Panc1 (cell line): ENCODE measurements around the gene BEGAIN. TPM values are rescaled to one million over a fixed set of nuclear protein-coding genes. Genes with fewer than 3 reads are reported as not detected.

Source experiments
- ATAC-seq: fragments of 200-7000 bp; cut with Tn5 transposase; 2 replicates; pipeline ENCODE4 v1.9.1; 2020; ENCODE audit warnings: mild to moderate bottlenecking, moderate library complexity
- BruUV-seq: library from RNA; stranded (reverse); fragments of 400-500 nt; replicated peaks from 2 replicates; lab custom pipeline; 2021; lab: Mats Ljungman, UMichigan
- CTCF ChIA-PET: fragments of 300-600 bp; sonication (Branson Sonifier 250); formaldehyde crosslinking; loops from one replicate; lab custom pipeline; 2022; ENCODE audit warnings: antibody characterized with exemption; lab: Charles Lee
- POLR2A ChIA-PET: fragments of 300-600 bp; sonication (Branson Sonifier 250); formaldehyde crosslinking; loops from one replicate; lab custom pipeline; 2022; ENCODE audit warnings: antibody characterized with exemption; lab: Charles Lee
- DNase-seq: peaks from one replicate; pipeline ENCODE4 v3.0.0-alpha.2; 2010; ENCODE audit warnings: low read depth, low spot score
- H3K27ac ChIP-seq: 2 replicates; pipeline ENCODE4 v1.5.1; 2011; ENCODE audit warnings: mild to moderate bottlenecking, low read length, inconsistent platforms
- H3K27me3 ChIP-seq: fragments of 200-500 bp; sonication (Bioruptor generic); 2 replicates; pipeline ENCODE4 v1.6.0; 2014; ENCODE audit warnings: low read length, inconsistent platforms; ENCODE audit not compliant: control insufficient read depth, insufficient read depth
- H3K36me3 ChIP-seq: fragments of 200-500 bp; sonication (Bioruptor generic); 2 replicates; pipeline ENCODE4 v1.5.1; 2014; ENCODE audit warnings: inconsistent platforms, mild to moderate bottlenecking, low read length, moderate library complexity; ENCODE audit not compliant: control insufficient read depth, insufficient read depth
- H3K4me1 ChIP-seq: 2 replicates; pipeline ENCODE4 v1.5.1; 2011; ENCODE audit warnings: inconsistent platforms, mild to moderate bottlenecking, low read length, moderate library complexity; ENCODE audit not compliant: control insufficient read depth, insufficient read depth
- H3K4me3 ChIP-seq, 2 experiments: 2 replicates each; pipeline ENCODE4 v1.5.1; 2011 to 2012; ENCODE audit warnings: low read depth in 2 of 2, low read length in 2 of 2, mild to moderate bottlenecking in 2 of 2, inconsistent platforms in 1 of 2, moderate library complexity in 1 of 2
- H3K9me3 ChIP-seq: fragments of 200-500 bp; sonication (Bioruptor generic); 2 replicates; pipeline ENCODE4 v1.5.1; 2014; ENCODE audit warnings: low read depth, mild to moderate bottlenecking, inconsistent platforms, low read length, moderate library complexity; ENCODE audit not compliant: control insufficient read depth, insufficient read depth
- POLR2AphosphoS5 ChIP-seq: IDR thresholded peaks from 2 replicates; pipeline ENCODE4 v1.6.1; 2012; ENCODE audit warnings: mild to moderate bottlenecking, low read depth, low read length, moderate library complexity
- REST ChIP-seq, 2 experiments: IDR thresholded peaks; 2 replicates each; pipeline ENCODE4 v1.6.1; 2011 to 2012; ENCODE audit warnings: low read depth in 2 of 2, control low read depth in 1 of 2, low read length in 1 of 2, mild to moderate bottlenecking in 1 of 2, moderate library complexity in 1 of 2; ENCODE audit not compliant: insufficient read depth in 1 of 2
- SIN3A ChIP-seq: IDR thresholded peaks from 2 replicates; pipeline ENCODE4 v1.6.1; 2012; ENCODE audit warnings: low read depth, mild to moderate bottlenecking, low read length, moderate library complexity, borderline replicate concordance; ENCODE audit not compliant: insufficient read depth
- TCF7L2 ChIP-seq: IDR thresholded peaks from 2 replicates; pipeline ENCODE4 v1.6.1; 2011; ENCODE audit warnings: mild to moderate bottlenecking, low read depth, low read length, inconsistent platforms
- in situ Hi-C: cut with HindIII; loops from 2 replicates; pipeline ENCODE4 v1.10.0; 2016; ENCODE audit warnings: low sequenced_read_pairs, low pct_unique_long_range_greater_than_20kb
- intact Hi-C: fragments of 100-400 bp; cut with micrococcal nuclease; formaldehyde crosslinking; loops from one replicate; pipeline ENCODE4 v1.10.0; 2022; ENCODE audit not compliant: unreplicated experiment
- total RNA-seq: library from RNA; stranded (reverse); gene quantifications from one replicate; pipeline ENCODE4 v1.2.1, GENCODE V29; 2021; ENCODE audit not compliant: unreplicated experiment
- TF ChIP-seq, protein P1 (sequence below): fragments of 450-650 bp; IDR thresholded peaks from 2 replicates; pipeline ENCODE4 v1.5.1; 2017; ENCODE audit warnings: mild to moderate bottlenecking

Gene BEGAIN
- total RNA-seq, 1 experiment from 2014 or later: 26.5 TPM

DNA sequence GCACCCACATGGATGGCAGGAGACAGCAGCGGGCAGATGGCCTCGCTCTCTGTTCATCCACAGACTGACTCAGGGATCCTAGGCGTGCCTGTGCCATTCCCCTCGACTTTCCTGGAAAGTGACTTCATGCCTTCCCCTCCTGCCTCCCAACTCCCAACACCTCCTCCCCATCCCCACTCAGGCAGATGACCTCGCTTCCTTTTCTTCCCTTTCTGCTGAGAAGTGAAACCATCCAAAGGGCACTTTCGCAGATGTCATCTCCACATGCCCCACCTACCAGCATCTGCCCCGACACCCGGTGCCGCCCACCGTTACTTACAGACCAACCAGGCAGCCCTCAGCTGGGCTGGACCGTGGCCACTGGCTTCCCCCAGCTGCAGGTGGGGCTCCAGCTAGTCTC, 29.6 kb downstream of the BEGAIN start:
- DNase-seq: no peak
- ChIA-PET CTCF (interaction anchor here (1.2 kb wide), 1 partner anchor 88 kb away, joined by 3 read pairs; no protein-coding TSS in a partner anchor), POLR2A (no interaction called here)
- intact Hi-C loops: no loop called here
- no TSS peak for BruUV-seq
- no peak for ATAC-seq
- Histone ChIP-seq H3K9me3 (no peaks in the 10 kb centered on the region), H3K36me3 (no peaks in the 10 kb centered on the region), H3K4me3 (no peak overlapping the region), H3K27ac (no peak overlapping the region), H3K27me3 (no peaks in the 10 kb centered on the region), H3K4me1 (peaks cover 41% of the 10 kb centered on the region)
- TF ChIP-seq, protein P1, sequence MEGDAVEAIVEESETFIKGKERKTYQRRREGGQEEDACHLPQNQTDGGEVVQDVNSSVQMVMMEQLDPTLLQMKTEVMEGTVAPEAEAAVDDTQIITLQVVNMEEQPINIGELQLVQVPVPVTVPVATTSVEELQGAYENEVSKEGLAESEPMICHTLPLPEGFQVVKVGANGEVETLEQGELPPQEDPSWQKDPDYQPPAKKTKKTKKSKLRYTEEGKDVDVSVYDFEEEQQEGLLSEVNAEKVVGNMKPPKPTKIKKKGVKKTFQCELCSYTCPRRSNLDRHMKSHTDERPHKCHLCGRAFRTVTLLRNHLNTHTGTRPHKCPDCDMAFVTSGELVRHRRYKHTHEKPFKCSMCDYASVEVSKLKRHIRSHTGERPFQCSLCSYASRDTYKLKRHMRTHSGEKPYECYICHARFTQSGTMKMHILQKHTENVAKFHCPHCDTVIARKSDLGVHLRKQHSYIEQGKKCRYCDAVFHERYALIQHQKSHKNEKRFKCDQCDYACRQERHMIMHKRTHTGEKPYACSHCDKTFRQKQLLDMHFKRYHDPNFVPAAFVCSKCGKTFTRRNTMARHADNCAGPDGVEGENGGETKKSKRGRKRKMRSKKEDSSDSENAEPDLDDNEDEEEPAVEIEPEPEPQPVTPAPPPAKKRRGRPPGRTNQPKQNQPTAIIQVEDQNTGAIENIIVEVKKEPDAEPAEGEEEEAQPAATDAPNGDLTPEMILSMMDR: no peak
- no peak for TF ChIP-seq SIN3A
- TF ChIP-seq TCF7L2: no peak
- no peak for TF ChIP-seq POLR2AphosphoS5
- TF ChIP-seq REST (IDR thresholded peaks at IDR 0.05; ENCODE audit: insufficient read depth in 1 of 2, low read depth in 2 of 2, low read length in 1 of 2): no peak
- in situ Hi-C loops: no loop called here

DNA sequence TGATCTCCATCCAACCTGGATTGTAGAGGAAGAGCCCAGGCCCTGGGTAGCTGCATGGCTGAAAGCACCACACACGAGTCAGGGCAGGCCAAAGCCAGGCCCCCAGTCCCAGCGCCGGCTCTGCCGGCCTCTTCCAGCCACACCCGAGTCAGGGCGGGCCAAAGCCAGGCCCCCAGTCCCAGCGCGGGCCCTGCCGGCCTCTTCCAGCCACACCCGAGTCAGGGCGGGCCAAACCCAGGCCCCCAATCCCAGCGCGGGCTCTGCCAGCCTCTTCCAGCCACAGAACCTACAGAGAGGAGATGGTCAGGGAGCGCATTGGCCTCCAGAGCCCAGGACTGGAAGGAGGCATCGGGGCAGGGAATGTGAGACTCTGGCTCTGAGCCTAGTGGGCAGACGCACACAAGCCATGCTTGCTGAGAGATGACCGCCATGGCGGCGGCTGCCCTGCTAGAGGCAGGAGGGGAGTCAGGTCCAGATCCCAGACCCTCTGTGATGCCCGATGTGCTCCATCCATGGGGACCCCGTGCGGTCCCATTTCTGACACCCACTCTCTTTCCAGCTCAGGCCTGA, 30.2 kb downstream of the BEGAIN start:
- no peak for DNase-seq
- TF ChIP-seq POLR2AphosphoS5 (no peak), REST (IDR thresholded peaks at IDR 0.05; ENCODE audit: insufficient read depth in 1 of 2, low read depth in 2 of 2, low read length in 1 of 2) (no peak), TCF7L2 (no peak), SIN3A (no peak)
- TF ChIP-seq, protein P1: no peak
- Histone ChIP-seq H3K4me3 (no peak overlapping the region), H3K36me3 (no peaks in the 10 kb centered on the region), H3K4me1 (peaks cover 41% of the 10 kb centered on the region), H3K27ac (peak overlapping the region; percentile 44), H3K27me3 (no peaks in the 10 kb centered on the region), H3K9me3 (no peaks in the 10 kb centered on the region)
- peak; percentile 5; the same call in 1 of the 2 replicates for ATAC-seq
- in situ Hi-C loops (no loop called here), intact Hi-C loops (no loop called here)
- POLR2A ChIA-PET: interaction anchor here (0.7 kb wide), 1 partner anchor 128 kb away, joined by 3 read pairs; no protein-coding TSS in a partner anchor
- BruUV-seq: no TSS peak
- CTCF ChIA-PET: interaction anchor here (1.2 kb wide), 1 partner anchor 89 kb away, joined by 3 read pairs; no protein-coding TSS in a partner anchor
